Upper lobe of left lung (tissue), 6 donors: ENCODE measurements around the gene VGF. TPM values are rescaled to one million over a fixed set of nuclear protein-coding genes. Genes with fewer than 3 reads are reported as not detected.

Experiments used
- ATAC-seq, 2 donors: fragments of 200-7000 bp; cut with Tn5 transposase; one replicate each; pipeline ENCODE4 v1.9.1; 2022; ENCODE audit warnings: mild to moderate bottlenecking in 2 of 2, moderate library complexity in 2 of 2; ENCODE audit not compliant: low FRiP score in 2 of 2
- DNase-seq, 2 donors: peaks; one replicate each; pipeline ENCODE4 v3.0.0-alpha.2; 2019 to 2020
- H3K27ac ChIP-seq, 4 donors: fragments of 200-600 bp; sonication (generic); one replicate each; pipeline ENCODE4 v1.5.1; 2016 to 2019
- H3K27me3 ChIP-seq, 4 donors: fragments of 200-600 bp; sonication (generic); one replicate each; pipeline ENCODE4 v1.5.1; 2017 to 2019
- H3K36me3 ChIP-seq, 4 donors: fragments of 200-600 bp; sonication (generic); one replicate each; pipeline ENCODE4 v1.5.1; 2016 to 2019
- H3K4me1 ChIP-seq, 4 donors: fragments of 200-600 bp; sonication (generic); one replicate each; pipeline ENCODE4 v1.5.1; 2018 to 2019
- H3K4me3 ChIP-seq, 4 donors: fragments of 200-600 bp; sonication (generic); one replicate each; pipeline ENCODE4 v1.5.1; 2017 to 2019; ENCODE audit warnings: mild to moderate bottlenecking in 2 of 4, moderate library complexity in 1 of 4
- H3K9me3 ChIP-seq, 4 donors: fragments of 200-600 bp; sonication (generic); one replicate each; pipeline ENCODE4 v1.5.1; 2018 to 2019
- CTCF ChIP-seq, 6 experiments: fragments of 450-650 bp in 4 of 6; fragments of 200-600 bp in 2 of 6; sonication (generic) in 2 of 6; IDR thresholded peaks; one replicate each; pipeline ENCODE4 v1.5.1; 2016 to 2019; ENCODE audit warnings: antibody characterized with exemption in 6 of 6
- EP300 ChIP-seq, 4 donors: sonication (generic); formaldehyde crosslinking; IDR thresholded peaks; one replicate each; pipeline ENCODE4 v1.5.1; 2017; ENCODE audit warnings: antibody characterized with exemption in 4 of 4, control low read depth in 2 of 4
- POLR2A ChIP-seq, 4 donors: fragments of 450-650 bp; IDR thresholded peaks; one replicate each; pipeline ENCODE4 v1.5.1; 2016 to 2017; ENCODE audit warnings: antibody characterized with exemption in 4 of 4, mild to moderate bottlenecking in 2 of 4
- POLR2AphosphoS5 ChIP-seq, 2 donors: sonication (generic); formaldehyde crosslinking; IDR thresholded peaks; one replicate each; pipeline ENCODE4 v1.5.1; 2017; ENCODE audit warnings: antibody characterized with exemption in 2 of 2
- WGBS, 2 donors: methylation state at CpG; one replicate each; pipeline ENCODE4 v1.1.5; 2017 to 2018; 5-methylcytosine and 5-hydroxymethylcytosine counted together
- total RNA-seq, 6 donors: library from RNA; depleted of rRNA in 4 of 6; stranded (reverse); fragments of >200 nt in 4 of 6; gene quantifications; one replicate each; pipeline versions ENCODE4 v1.1.0 to v1.2.1, GENCODE V29; 2016 to 2021
- donor health status: DM: no; HTN: no; CAD: no; lungs with moderate emphysema.
- donor health status: DM: no; HTN: yes; CAD: no; lungs with severe emphysema.

Gene VGF
- under 1 TPM in 2 of 6 donors, not detected in 4; 0.24 to 0.33 TPM for total RNA-seq

DNA sequence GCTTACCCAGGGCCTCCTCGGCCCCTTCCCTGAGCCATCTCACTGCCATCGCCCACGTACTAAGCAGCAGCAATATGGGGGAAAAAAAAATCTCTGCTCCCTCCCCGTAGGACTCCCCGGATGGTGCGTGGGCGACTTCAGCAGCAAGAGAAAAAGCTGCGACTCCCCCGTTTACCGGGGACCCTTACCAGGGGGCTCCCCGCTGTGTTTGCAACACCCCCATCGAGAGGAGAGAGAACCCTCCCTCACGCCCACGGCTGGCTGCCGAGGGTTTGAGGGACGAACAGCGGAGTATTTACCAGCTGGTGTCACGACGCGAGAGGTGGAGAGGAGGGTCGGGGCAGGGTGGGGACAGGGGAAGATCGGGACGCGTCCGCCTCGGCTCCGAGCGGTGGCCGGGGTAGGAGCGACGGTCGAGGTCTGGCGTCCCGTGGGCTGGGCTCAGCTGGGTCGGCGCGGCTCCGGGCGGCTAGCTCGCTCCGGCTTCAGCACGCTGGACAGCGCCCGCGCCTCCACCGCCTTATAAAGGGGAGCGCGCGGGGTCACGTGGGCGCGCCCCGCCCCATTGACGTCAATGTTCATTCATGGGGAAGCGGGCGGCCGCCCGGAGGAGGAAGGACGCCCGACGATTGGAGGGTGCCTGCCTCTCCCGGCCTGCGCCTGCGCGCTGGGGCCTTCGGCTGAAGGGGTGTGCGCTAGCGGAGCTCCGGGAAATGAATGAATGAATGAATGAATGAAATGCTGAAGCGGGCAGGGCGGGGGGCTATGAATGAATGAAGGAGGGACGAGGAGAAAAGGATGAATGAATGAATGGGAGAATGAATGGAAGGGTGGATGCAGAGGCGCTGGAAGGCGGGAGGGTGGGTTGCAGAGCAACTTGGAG lies at the start of gene VGF:
TSS of gene VGF (minus strand) at position 495 of the 883 bp plus-strand sequence. CDS start 726 bp downstream, outside the sequence.
- Histone ChIP-seq H3K27me3 (peaks cover 0 to 76% (median 49%) of the 10 kb centered on the region in 4 donors), H3K36me3 (peaks cover 0 to 11% (median 1%) of the 10 kb centered on the region in 4 donors), H3K9me3 (no peaks in the 10 kb centered on the region), H3K4me1 (peaks cover 38 to 54% (median 49%) of the 10 kb centered on the region in 4 donors), H3K4me3 (peak within 1 kb of the TSS in 2 of 4 donors; percentile 5 to 26), H3K27ac (no peak within 1 kb of the TSS)
- WGBS, 2 donors = 3 to 5% methylated on average over 17 to 46 of the region's 74 CpGs
- peak; percentile 93 to 95 for ATAC-seq
- TF ChIP-seq CTCF (IDR thresholded peaks at IDR 0.05) = peak in 1 of 6 experiments; percentile 21
- peak in 2 of 4 donors; percentile 35 to 40 for TF ChIP-seq EP300 (IDR thresholded peaks at IDR 0.05)
- no peak for TF ChIP-seq POLR2A (IDR thresholded peaks at IDR 0.05)
- TF ChIP-seq POLR2AphosphoS5 (IDR thresholded peaks at IDR 0.05) = peak; percentile 48 to 60
- peak; percentile 91 to 99 for DNase-seq

- DNase-seq (no peak), ATAC-seq (no peak)
- peaks cover 9 to 82% (median 67%) of the 10 kb centered on the region in 4 donors for H3K36me3 ChIP-seq
- H3K4me3 ChIP-seq = no peak overlapping the region
- H3K27ac ChIP-seq = no peak overlapping the region
- H3K27me3 ChIP-seq = no peaks in the 10 kb centered on the region
- H3K4me1 ChIP-seq = peaks cover 10 to 14% (median 11%) of the 10 kb centered on the region in 4 donors
- TF ChIP-seq EP300 (IDR thresholded peaks at IDR 0.05) = no peak
- TF ChIP-seq POLR2A (IDR thresholded peaks at IDR 0.05) = no peak
- TF ChIP-seq CTCF (IDR thresholded peaks at IDR 0.05) = no peak
- no peak for TF ChIP-seq POLR2AphosphoS5 (IDR thresholded peaks at IDR 0.05)
- H3K9me3 ChIP-seq = no peaks in the 10 kb centered on the region
- WGBS, 2 donors = 95 to 96% methylated on average over 8 of the region's 8 CpGs
These were observed 46.6 kb upstream of the VGF start for GRCh38 chr7:101212014-101212413.

GRCh38 chr7:101211501-101211900 lies 46.1 kb upstream of the VGF start:
- no peak overlapping the region for H3K4me3 ChIP-seq
- peaks cover 9 to 84% (median 70%) of the 10 kb centered on the region in 4 donors for H3K36me3 ChIP-seq
- H3K9me3 ChIP-seq = no peaks in the 10 kb centered on the region
- no peak for TF ChIP-seq POLR2AphosphoS5 (IDR thresholded peaks at IDR 0.05)
- no peaks in the 10 kb centered on the region for H3K27me3 ChIP-seq
- WGBS, 2 donors = 93 to 94% methylated on average over 13 to 24 of the region's 24 CpGs
- DNase-seq (no peak), ATAC-seq (no peak)
- H3K4me1 ChIP-seq = peaks cover 7 to 9% (median 8%) of the 10 kb centered on the region in 4 donors
- no peak overlapping the region for H3K27ac ChIP-seq

GRCh38 chr7:101210143-101210542 lies 44.8 kb upstream of the VGF start:
- no peak for TF ChIP-seq CTCF (IDR thresholded peaks at IDR 0.05)
- TF ChIP-seq POLR2A (IDR thresholded peaks at IDR 0.05) = no peak
- no peak for TF ChIP-seq EP300 (IDR thresholded peaks at IDR 0.05)
- TF ChIP-seq POLR2AphosphoS5 (IDR thresholded peaks at IDR 0.05) = no peak
- H3K27ac ChIP-seq = no peak overlapping the region
- H3K4me3 ChIP-seq = no peak overlapping the region
- DNase-seq = no peak
- H3K4me1 ChIP-seq = no peaks in the 10 kb centered on the region
- H3K36me3 ChIP-seq = peaks cover 9 to 89% (median 72%) of the 10 kb centered on the region in 4 donors
- H3K9me3 ChIP-seq = no peaks in the 10 kb centered on the region
- ATAC-seq = no peak
- WGBS, 2 donors = 89 to 95% methylated on average over 8 to 14 of the region's 19 CpGs
- no peaks in the 10 kb centered on the region for H3K27me3 ChIP-seq

DNA sequence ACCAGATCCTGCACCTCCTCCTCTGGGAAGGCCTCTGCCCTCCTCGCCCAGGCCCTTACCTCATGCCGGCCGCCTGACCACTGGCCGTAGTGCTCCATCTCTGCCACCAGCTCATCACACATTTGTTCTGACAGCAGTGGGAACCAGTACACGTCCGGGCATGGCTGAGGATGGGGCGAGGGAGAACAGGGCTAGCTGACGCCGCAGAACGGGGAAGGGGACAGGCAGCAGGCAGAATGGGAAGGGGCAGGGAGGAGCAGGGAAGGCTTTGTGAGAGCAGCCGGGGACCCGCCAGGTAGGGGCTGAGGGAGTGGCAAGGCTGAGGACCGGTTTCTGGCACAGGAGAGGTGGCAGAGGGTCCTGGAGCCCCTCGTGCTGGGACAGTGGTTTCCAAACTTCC lies 43.4 kb upstream of the VGF start:
- Histone ChIP-seq H3K36me3 (peaks cover 9 to 76% (median 61%) of the 10 kb centered on the region in 4 donors), H3K4me1 (no peaks in the 10 kb centered on the region), H3K9me3 (no peaks in the 10 kb centered on the region), H3K4me3 (no peak overlapping the region), H3K27me3 (no peaks in the 10 kb centered on the region), H3K27ac (no peak overlapping the region)
- DNase-seq = no peak
- ATAC-seq = no peak
- TF ChIP-seq CTCF (IDR thresholded peaks at IDR 0.05) (no peak), POLR2AphosphoS5 (IDR thresholded peaks at IDR 0.05) (no peak), POLR2A (IDR thresholded peaks at IDR 0.05) (no peak), EP300 (IDR thresholded peaks at IDR 0.05) (no peak)
- WGBS, 2 donors = 97 to 98% methylated on average over 14 of the region's 14 CpGs
